CD4-positive, alpha-beta T cell treated with Interleukin-15 for 1 hour (primary cell): ENCODE results near the gene CARTPT.

Experiments used
- DNase-seq: peaks from one replicate; pipeline ENCODE4 v3.0.0-alpha.2; 2020

Gene CARTPT

GRCh38 chr5:71738662-71739361 is 19.7 kb downstream of the CARTPT start:
- DNase-seq: no peak

GRCh38 chr5:71740015-71740753 is 21.1 kb downstream of the CARTPT start:
- no peak for DNase-seq

- DNase-seq: no peak
These were observed 24.1 kb downstream of the CARTPT start for GRCh38 chr5:71743155-71743554.

DNA sequence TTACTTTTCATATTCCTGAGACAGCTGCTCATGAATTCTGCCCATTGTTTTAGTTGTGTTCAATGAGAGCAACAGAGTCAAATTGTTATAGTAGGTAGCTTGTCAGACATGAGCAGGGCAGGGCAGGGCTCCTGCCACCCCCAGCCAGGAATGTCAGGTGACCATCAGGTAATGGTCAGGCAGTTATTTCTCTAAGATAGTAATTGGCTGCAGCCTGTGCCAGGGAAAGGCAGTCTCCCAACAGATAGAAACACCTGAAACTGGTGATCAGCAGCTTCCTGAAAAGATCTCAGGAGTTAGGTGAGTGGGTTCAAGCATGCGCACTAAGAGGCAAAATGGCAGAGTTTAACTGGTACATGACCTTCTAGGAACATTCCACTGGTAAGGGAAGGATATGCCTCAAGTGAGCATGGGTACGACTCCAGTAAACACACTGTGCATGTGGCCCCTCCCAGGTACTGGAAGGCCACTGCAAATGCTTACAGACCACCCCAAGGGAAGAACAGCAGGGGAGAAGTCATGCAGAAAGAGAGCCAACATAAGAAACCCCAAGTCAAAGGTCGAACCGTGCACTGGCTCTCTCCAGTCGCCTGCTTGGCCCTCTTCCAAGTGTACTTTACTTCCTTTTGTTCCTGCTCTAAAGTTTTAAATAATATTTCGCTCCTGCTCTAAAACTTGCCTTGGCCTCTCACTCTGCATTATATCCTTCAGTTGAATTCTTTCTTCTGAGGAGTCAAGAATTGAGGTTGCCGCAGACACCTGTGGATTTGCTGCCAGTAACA is 25.1 kb downstream of the CARTPT start:
- no peak for DNase-seq

DNA sequence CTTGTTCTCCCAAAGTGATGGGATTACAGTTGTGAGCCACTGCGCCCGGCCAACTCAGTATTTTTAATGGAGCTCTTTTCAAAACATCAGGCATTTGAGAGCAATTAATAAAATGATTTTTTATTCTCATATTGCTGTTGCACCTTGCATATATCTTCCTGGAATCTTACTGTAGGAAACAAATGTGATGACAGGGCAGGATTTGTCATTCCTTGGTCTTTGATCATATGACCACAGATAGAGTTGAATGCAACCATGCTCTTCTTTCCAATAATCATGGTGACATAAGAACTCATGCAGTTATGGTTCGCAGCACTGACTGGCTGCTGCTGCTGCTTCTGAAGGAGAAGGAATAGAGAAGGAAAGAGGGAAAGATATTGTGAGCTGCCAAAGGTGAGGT is 28.1 kb downstream of the CARTPT start:
- DNase-seq: no peak

DNA sequence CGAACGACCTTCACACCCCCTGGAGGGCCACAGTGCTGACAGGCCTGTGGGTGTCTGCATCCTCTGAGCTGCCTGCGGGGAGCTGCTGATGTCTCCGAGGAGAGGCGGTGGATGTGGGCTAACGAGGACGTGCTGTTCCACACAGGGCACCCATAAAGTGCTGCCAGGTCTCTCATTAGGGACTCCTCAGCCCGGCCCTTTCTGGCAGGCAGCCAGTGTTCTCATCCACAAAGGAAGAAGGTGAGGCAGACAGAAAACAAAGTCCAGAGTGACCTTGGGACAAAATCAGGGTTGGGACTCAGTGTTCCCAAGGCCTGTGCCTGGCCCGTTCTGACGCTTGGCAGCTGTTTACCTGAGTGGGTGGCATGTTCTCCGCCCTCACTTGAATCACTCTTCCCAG is 29.3 kb downstream of the CARTPT start:
- no peak for DNase-seq

- no peak for DNase-seq
These were observed 32.3 kb downstream of the CARTPT start for GRCh38 chr5:71751422-71751821.

DNA sequence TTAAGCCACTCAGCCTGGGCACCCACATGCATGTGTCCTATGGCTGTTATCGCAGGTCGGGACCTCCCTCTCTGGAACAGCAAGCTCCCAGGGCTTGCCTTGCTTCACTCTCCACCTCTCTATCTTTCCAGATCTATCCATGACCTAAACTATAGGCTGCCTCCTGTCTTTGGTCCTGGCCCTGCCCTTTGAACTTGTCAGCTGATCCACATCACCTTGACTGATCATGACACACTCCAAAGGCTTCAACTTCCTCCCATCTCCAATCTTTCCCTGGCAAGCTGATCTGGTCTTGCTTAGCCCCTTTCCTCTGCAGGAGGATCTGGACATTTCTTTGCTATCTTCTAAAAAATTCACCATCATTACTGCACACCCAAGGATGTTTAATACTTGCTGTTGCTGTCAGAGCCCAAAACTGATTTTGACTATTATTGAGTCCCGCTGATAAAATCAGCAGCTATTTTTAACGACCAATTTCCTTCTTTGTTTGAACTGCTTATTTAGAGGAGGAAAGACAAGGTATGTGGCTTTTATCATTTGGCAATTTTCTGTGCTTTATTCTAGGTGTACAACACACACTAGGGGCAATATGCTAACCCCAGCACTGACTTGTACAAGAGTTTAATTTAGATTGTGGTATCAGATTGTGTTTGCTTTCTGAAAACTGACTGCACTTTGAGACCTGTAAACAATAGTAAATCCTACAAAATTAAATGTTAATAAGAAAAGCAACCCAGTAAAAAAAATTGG is 33.5 kb downstream of the CARTPT start:
- no peak for DNase-seq

GRCh38 chr5:71757590-71758543 is 38.8 kb downstream of the CARTPT start:
- peak; percentile 22 for DNase-seq

DNA sequence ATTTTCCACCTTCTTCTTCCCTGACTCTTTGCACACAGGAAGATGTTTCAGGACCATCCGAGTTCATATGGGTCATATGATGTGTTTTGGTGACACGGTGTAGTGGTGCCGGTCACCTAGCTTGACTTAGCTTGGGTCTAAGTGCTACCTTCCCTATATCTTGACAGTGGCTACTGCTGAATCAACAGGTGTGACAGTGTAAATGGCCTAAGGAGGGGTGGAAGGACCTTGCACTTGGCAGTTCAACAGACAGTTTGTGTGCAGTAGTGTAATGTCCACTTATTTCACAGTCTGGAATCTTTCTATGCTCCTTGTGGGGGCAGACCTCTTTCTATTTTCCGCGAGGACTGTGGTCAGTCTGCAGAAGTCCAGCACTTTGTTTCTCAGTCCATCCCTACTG is 43.8 kb downstream of the CARTPT start:
- DNase-seq: no peak

DNA sequence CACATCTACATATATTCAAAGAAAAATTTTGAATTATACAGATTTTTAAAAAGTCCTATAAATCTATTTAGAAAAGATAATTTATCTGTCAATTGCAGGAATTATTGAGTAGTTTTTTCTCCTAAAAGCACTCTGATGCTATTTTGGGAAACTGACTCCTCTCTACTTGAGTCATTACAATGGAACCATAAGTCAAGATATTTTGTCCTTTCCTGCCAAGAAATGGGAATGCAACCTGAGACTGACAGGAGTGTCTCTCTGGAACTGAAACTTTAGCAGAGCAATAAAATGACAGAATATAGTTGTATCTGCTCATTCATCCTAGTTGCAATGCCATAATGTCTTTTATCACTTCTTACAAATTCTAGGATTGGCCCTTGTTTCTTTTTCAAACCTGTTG is 48.6 kb downstream of the CARTPT start:
- DNase-seq: no peak

GRCh38 chr5:71769287-71769686 is 50.2 kb downstream of the CARTPT start:
- DNase-seq: no peak

DNA sequence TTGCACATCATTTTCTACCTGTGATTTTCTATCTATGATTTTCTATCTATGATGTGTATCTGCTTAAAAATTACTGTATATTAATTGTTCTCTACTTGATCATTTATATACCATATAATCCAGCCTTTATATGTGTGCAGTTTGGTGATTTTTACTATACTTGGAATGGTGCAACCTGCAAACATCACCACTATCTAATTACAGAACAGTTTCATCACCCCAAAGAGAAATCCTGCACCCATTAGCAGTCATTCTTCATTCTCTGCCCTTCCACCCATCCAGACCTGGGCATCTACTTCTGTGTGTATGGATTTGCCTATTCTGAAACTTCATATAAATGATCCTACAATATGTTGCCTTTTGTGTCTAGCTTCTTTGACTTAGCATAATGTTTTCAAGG is 51.3 kb downstream of the CARTPT start:
- no peak for DNase-seq
